CD14-positive monocyte (primary cell): ENCODE data around the gene IQCN. TPM values are rescaled to one million over a fixed set of nuclear protein-coding genes. Genes with fewer than 3 reads are reported as not detected.
A peak's percentile ranks its signal among the peaks of the same experiment; 100 is the strongest.

Experiments used
- DNase-seq, 3 donors: peaks; one replicate each; pipeline ENCODE4 v3.0.0-alpha.2; 2011 to 2022
- H2AFZ ChIP-seq: 2 replicates; pipeline ENCODE4 v1.6.0; 2012; ENCODE audit warnings: mild to moderate bottlenecking, low read depth, low read length, inconsistent platforms; ENCODE audit not compliant: insufficient read depth, poor library complexity, severe bottlenecking
- H3K27ac ChIP-seq, 2 donors: 1 replicate in 1 of 2; 2 replicates in 1 of 2; pipeline ENCODE4 v1.5.1; 2012 to 2013; ENCODE audit warnings: low read length in 2 of 2, control low read depth in 1 of 2, inconsistent platforms in 1 of 2, low read depth in 1 of 2, mild to moderate bottlenecking in 1 of 2
- H3K27me3 ChIP-seq, 2 donors: one replicate each; pipeline versions ENCODE4 v1.6.0 to v1.6.1; 2011 to 2013; ENCODE audit warnings: low read length in 2 of 2; ENCODE audit not compliant: control insufficient read depth in 2 of 2, insufficient read depth in 2 of 2
- H3K36me3 ChIP-seq, 2 donors: replicated peaks in 1 of 2; 1 replicate in 1 of 2; 2 replicates in 1 of 2; pipeline versions ENCODE4 v1.5.1 to v1.6.1; 2012 to 2013; ENCODE audit warnings: low read length in 2 of 2, control low read depth in 1 of 2, inconsistent platforms in 1 of 2, mild to moderate bottlenecking in 1 of 2; ENCODE audit not compliant: insufficient read depth in 2 of 2, control insufficient read depth in 1 of 2
- H3K4me1 ChIP-seq, 2 donors: 1 replicate in 1 of 2; 2 replicates in 1 of 2; pipeline versions ENCODE4 v1.5.1 to v1.6.1; 2012 to 2013; ENCODE audit warnings: low read length in 2 of 2, control low read depth in 1 of 2, inconsistent platforms in 1 of 2, mild to moderate bottlenecking in 1 of 2, moderate library complexity in 1 of 2; ENCODE audit not compliant: insufficient read depth in 2 of 2, control insufficient read depth in 1 of 2
- H3K4me2 ChIP-seq: replicated peaks from 2 replicates; pipeline ENCODE3; 2012; ENCODE audit warnings: low read length, moderate library complexity, mild to moderate bottlenecking; ENCODE audit not compliant: poor library complexity, severe bottlenecking; ENCODE audit errors: extremely low read depth
- H3K4me3 ChIP-seq, 3 experiments: fragments of 200-600 bp in 1 of 3; sonication (generic) in 1 of 3; replicated peaks in 1 of 3; 1 replicate in 2 of 3; 2 replicates in 1 of 3; pipeline ENCODE4 v1.5.1; 2011 to 2013; ENCODE audit warnings: low read length in 3 of 3, mild to moderate bottlenecking in 3 of 3, control low read depth in 2 of 3, low read depth in 2 of 3, inconsistent platforms in 1 of 3, moderate library complexity in 1 of 3
- H3K79me2 ChIP-seq: 2 replicates; pipeline ENCODE4 v1.6.0; 2012; ENCODE audit warnings: mild to moderate bottlenecking, control low read depth, inconsistent platforms, low read length, moderate library complexity; ENCODE audit not compliant: insufficient read depth
- H3K9ac ChIP-seq: 2 replicates; pipeline ENCODE4 v1.6.0; 2017; ENCODE audit warnings: low read length, mild to moderate bottlenecking; ENCODE audit not compliant: insufficient read depth, poor library complexity, severe bottlenecking
- H3K9me3 ChIP-seq, 2 donors: replicated peaks in 1 of 2; 1 replicate in 1 of 2; 2 replicates in 1 of 2; pipeline versions ENCODE4 v1.5.1 to v1.6.1; 2012 to 2013; ENCODE audit warnings: low read length in 2 of 2, control low read depth in 1 of 2; ENCODE audit not compliant: control insufficient read depth in 1 of 2, insufficient read depth in 1 of 2
- H4K20me1 ChIP-seq: 2 replicates; pipeline ENCODE4 v1.6.0; 2012; ENCODE audit warnings: mild to moderate bottlenecking, low read length, control low read depth, moderate library complexity; ENCODE audit not compliant: insufficient read depth
- H3K27ac Mint-ChIP-seq, 7 donors: one replicate each; pipeline ENCODE4 v1.8.0; 2020; ENCODE audit warnings: mild to moderate bottlenecking in 7 of 7, mixed read lengths in 7 of 7, moderate library complexity in 6 of 7, inconsistent platforms in 2 of 7
- H3K27me3 Mint-ChIP-seq, 3 donors: one replicate each; pipeline ENCODE4 v1.8.0; 2021 to 2022; ENCODE audit warnings: low read depth in 3 of 3, mild to moderate bottlenecking in 3 of 3, mixed read lengths in 3 of 3, moderate library complexity in 3 of 3, inconsistent platforms in 1 of 3
- H3K36me3 Mint-ChIP-seq, 2 donors: one replicate each; pipeline ENCODE4 v1.8.0; 2020; ENCODE audit warnings: mixed read lengths in 2 of 2, inconsistent platforms in 1 of 2, mild to moderate bottlenecking in 1 of 2
- H3K4me1 Mint-ChIP-seq: one replicate; pipeline ENCODE4 v1.8.0; 2020; ENCODE audit warnings: mild to moderate bottlenecking, mixed read lengths
- H3K4me3 Mint-ChIP-seq, 2 donors: one replicate each; pipeline ENCODE4 v1.8.0; 2020; ENCODE audit warnings: mild to moderate bottlenecking in 2 of 2, mixed read lengths in 2 of 2, moderate library complexity in 1 of 2
- H3K9me3 Mint-ChIP-seq, 7 donors: one replicate each; pipeline ENCODE4 v1.8.0; 2020 to 2022; ENCODE audit warnings: mixed read lengths in 7 of 7, mild to moderate bottlenecking in 6 of 7, moderate library complexity in 6 of 7, inconsistent platforms in 2 of 7
- CTCF ChIP-seq: fragments of 200-600 bp; IDR thresholded peaks from one replicate; pipeline ENCODE4 v1.8.0; 2022; ENCODE audit warnings: antibody characterized with exemption, mild to moderate bottlenecking
- WGBS: methylation state at CpG from one replicate; pipeline ENCODE4 v1.1.5; 2013; ENCODE audit warnings: missing lambda C conversion rate; ENCODE audit not compliant: insufficient coverage; 5-methylcytosine and 5-hydroxymethylcytosine counted together
- intact Hi-C, 2 donors: fragments of 100-400 bp; cut with micrococcal nuclease; formaldehyde crosslinking; loops; one replicate each; pipeline versions ENCODE4 v1.15.0 to v1.15.1; 2023
- polyA plus RNA-seq, 3 donors: library from polyadenylated mRNA; depleted of rRNA in 1 of 3; unstranded in 2 of 3; stranded (reverse) in 1 of 3; fragments of 300-500 nt in 2 of 3; fragments of >200 nt in 1 of 3; fragmentation: Illumina TruSeq in 2 of 3; gene quantifications; 1 replicate in 2 of 3; 2 replicates in 1 of 3; pipeline ENCODE4 v1.2.3, GENCODE V29; 2012 to 2021

Gene IQCN
- polyA plus RNA-seq, 3 donors = 6.9 TPM; not detected in 2

GRCh38 chr19:18306209-18306887, 32.1 kb upstream of the IQCN start:
- Histone ChIP-seq H3K9me3 (no peaks in the 10 kb centered on the region), H3K4me3 (no peak overlapping the region), H3K27ac (peak overlapping the region in 1 of 2 donors; percentile 45), H3K9ac (no peak overlapping the region), H3K27me3 (no peaks in the 10 kb centered on the region), H2AFZ (no peak overlapping the region), H3K4me1 (peaks cover 41 to 47% of the 10 kb centered on the region in 2 donors), H3K4me2 (no peak overlapping the region), H4K20me1 (no peaks in the 10 kb centered on the region), H3K36me3 (peaks cover 31 to 51% of the 10 kb centered on the region in 2 donors), H3K79me2 (no peaks in the 10 kb centered on the region)
- peaks cover 33% of the 10 kb centered on the region for H3K4me1 Mint-ChIP-seq
- intact Hi-C loops = loop anchor here in 1 of 2 donors (2.0 kb wide), 1 partner anchor 14 kb away; no protein-coding TSS in a partner anchor
- peaks cover 0 to 3% (median 0%) of the 10 kb centered on the region in 7 donors for H3K9me3 Mint-ChIP-seq
- 86% methylated on average over 17 of the region's 26 CpGs for WGBS
- TF ChIP-seq CTCF = no peak
- peaks cover 27 to 37% of the 10 kb centered on the region in 2 donors for H3K36me3 Mint-ChIP-seq
- H3K4me3 Mint-ChIP-seq = no peak overlapping the region
- peak overlapping the region in 3 of 7 donors; percentile 76 to 100 (median 98) for H3K27ac Mint-ChIP-seq
- DNase-seq = no peak
- H3K27me3 Mint-ChIP-seq = no peaks in the 10 kb centered on the region

GRCh38 chr19:18304458-18305310, 30.4 kb upstream of the IQCN start:
- Histone ChIP-seq H4K20me1 (no peaks in the 10 kb centered on the region), H2AFZ (peak overlapping the region; percentile 66), H3K27ac (peak overlapping the region; percentile 87 to 98), H3K4me1 (peaks cover 50 to 57% of the 10 kb centered on the region in 2 donors), H3K9ac (peak overlapping the region; percentile 85), H3K79me2 (no peaks in the 10 kb centered on the region), H3K4me2 (peak overlapping the region; percentile 79), H3K36me3 (peaks cover 18 to 35% of the 10 kb centered on the region in 2 donors), H3K4me3 (peak overlapping the region; percentile 38 to 76 (median 45)), H3K27me3 (no peaks in the 10 kb centered on the region), H3K9me3 (no peaks in the 10 kb centered on the region)
- TF ChIP-seq CTCF = no peak
- Mint-ChIP-seq H3K27me3 (no peaks in the 10 kb centered on the region), H3K9me3 (peaks cover 0 to 3% (median 0%) of the 10 kb centered on the region in 7 donors), H3K27ac (peak overlapping the region; percentile 97 to 100 (median 99)), H3K36me3 (peaks cover 16 to 24% of the 10 kb centered on the region in 2 donors), H3K4me3 (peak overlapping the region; percentile 88 to 92), H3K4me1 (peaks cover 42% of the 10 kb centered on the region)
- WGBS = under 1% methylated on average over 27 of the region's 29 CpGs
- DNase-seq = peak; percentile 84 to 86 (median 85)
- intact Hi-C loops = loop anchor here (2.0 kb wide), 2 partner anchors 14 to 22 kb away; no protein-coding TSS in a partner anchor
